GM04503 (cell line): ENCODE measurements around the gene SYNC.

Experiments
- DNase-seq: peaks from one replicate; pipeline ENCODE4 v3.0.0-alpha.2; 2012; ENCODE audit warnings: low read depth

Gene SYNC

GRCh38 chr1:32702599-32703478 lies at the start of gene SYNC:
Gene SYNC, minus strand, starts transcription at chr1:32702770. Its CDS starts 110 bp downstream, at chr1:32702660.
- peak; percentile 47 for DNase-seq

- no peak for DNase-seq
Observed at GRCh38 chr1:32749771-32750170, 47.2 kb upstream of the SYNC start.

GRCh38 chr1:32749332-32749731 lies 46.8 kb upstream of the SYNC start:
- no peak for DNase-seq

- DNase-seq, result no peak
Observed at GRCh38 chr1:32748926-32749325, 46.4 kb upstream of the SYNC start.

- DNase-seq, result no peak
Observed at GRCh38 chr1:32748348-32748747, 45.8 kb upstream of the SYNC start.

GRCh38 chr1:32746130-32746529 lies 43.6 kb upstream of the SYNC start:
- DNase-seq, result no peak

GRCh38 chr1:32744071-32744425 lies 41.5 kb upstream of the SYNC start:
- DNase-seq, result no peak

- DNase-seq, result no peak
Observed at GRCh38 chr1:32743380-32744070, 41.0 kb upstream of the SYNC start.

GRCh38 chr1:32742956-32743355 lies 40.4 kb upstream of the SYNC start:
- DNase-seq, result no peak

- no peak for DNase-seq
Observed at GRCh38 chr1:32742199-32742947, 39.8 kb upstream of the SYNC start.

- DNase-seq, result no peak
Observed at GRCh38 chr1:32741413-32742198, 39.0 kb upstream of the SYNC start.

GRCh38 chr1:32741059-32741412 lies 38.5 kb upstream of the SYNC start:
- DNase-seq, result no peak

- no peak for DNase-seq
Observed at GRCh38 chr1:32736812-32737791, 34.5 kb upstream of the SYNC start.

GRCh38 chr1:32733582-32734321 lies 31.2 kb upstream of the SYNC start:
- DNase-seq, result no peak

GRCh38 chr1:32729254-32730046 lies 26.9 kb upstream of the SYNC start:
- no peak for DNase-seq

GRCh38 chr1:32728413-32729077 lies 26.0 kb upstream of the SYNC start:
- DNase-seq, result no peak

- no peak for DNase-seq
Observed at GRCh38 chr1:32727876-32728275, 25.3 kb upstream of the SYNC start.

GRCh38 chr1:32725615-32725982 lies 23.0 kb upstream of the SYNC start:
- DNase-seq, result no peak
